Measurements from ENCODE around the gene PAPOLA. TPM values are rescaled to one million over a fixed set of nuclear protein-coding genes. Genes with fewer than 3 reads are reported as not detected.
A peak's percentile ranks its signal among the peaks of the same experiment; 100 is the strongest.

Gene PAPOLA
- 100 to 1,000 TPM; 105 to 155 (median 116) TPM for total RNA-seq

DNA sequence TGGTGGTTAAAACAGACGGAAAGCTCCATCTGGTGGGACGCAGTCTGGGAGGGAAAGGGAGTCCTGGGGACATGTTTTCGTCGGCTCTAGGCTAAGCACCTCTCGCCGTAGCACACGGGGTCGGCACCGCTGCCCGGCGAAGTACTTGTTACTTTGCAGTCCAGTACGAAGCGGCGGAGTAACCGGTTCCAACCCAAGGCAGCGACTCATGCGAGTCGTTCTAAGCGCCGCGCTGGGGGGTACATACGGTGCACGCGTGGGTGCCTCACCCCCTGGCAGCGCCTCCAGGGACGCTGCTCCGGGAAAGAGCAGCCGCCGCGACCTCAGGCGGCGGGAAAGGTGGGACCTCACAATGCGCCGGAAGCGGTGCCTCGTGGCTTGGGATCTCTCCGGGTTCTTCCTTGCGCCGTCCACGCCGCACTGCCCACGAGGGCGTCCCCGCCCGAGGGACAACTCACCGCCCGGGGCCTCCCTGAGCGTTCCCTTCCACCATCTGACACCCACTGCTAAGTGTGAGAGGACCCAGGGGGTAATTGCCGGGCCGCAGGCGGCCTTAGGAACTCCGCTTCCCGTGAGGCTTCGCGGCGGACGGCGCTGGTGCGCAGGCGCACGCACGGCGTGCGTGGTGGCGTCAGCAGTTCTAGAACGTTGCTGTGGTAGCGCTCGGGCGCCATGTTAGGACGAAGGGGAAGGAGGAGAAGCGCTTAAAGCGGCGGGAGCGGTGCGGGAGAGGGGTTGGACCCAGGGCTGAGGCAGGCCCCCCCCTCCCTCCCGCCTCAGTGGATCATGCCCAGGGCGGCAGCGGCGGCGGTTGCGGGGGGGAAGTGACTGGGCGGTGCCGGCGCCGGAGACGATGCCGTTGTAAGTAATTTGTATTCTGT is at the start of gene PAPOLA:
PAPOLA (plus strand) TSS at position 643 of the 881 bp plus-strand sequence; CDS start at position 854, 211 bp downstream.
- H3K27me3 ChIP-seq: no peaks in the 10 kb centered on the region
- peak within 1 kb of the TSS; percentile 81 to 94 (median 88) for H3K4me3 ChIP-seq
- WGBS: under 1% methylated on average over 50 of the region's 87 CpGs
- no peaks in the 10 kb centered on the region for H3K9me3 ChIP-seq
- H3K36me3 ChIP-seq: no peaks in the 10 kb centered on the region
- intact Hi-C loops (cut with DNase I): loop anchor here (10.0 kb wide), 1 partner anchor 137 kb away; the partner anchor contains the start of genes ATG2B and GSKIP
- peak within 1 kb of the TSS; percentile 95 to 99 (median 97) for H3K27ac ChIP-seq (replicated peaks in 1 of 4)
- peak; percentile 98 for DNase-seq (ENCODE audit: extremely low spot score)
- TF ChIP-seq EP300 (IDR thresholded peaks at IDR 0.05) (no peak), POLR2AphosphoS5 (IDR thresholded peaks at IDR 0.05) (peak; percentile 95 to 98), POLR2A (IDR thresholded peaks at IDR 0.05; ENCODE audit: low read depth) (peak; percentile 12)
- TF ChIP-seq, protein P1, sequence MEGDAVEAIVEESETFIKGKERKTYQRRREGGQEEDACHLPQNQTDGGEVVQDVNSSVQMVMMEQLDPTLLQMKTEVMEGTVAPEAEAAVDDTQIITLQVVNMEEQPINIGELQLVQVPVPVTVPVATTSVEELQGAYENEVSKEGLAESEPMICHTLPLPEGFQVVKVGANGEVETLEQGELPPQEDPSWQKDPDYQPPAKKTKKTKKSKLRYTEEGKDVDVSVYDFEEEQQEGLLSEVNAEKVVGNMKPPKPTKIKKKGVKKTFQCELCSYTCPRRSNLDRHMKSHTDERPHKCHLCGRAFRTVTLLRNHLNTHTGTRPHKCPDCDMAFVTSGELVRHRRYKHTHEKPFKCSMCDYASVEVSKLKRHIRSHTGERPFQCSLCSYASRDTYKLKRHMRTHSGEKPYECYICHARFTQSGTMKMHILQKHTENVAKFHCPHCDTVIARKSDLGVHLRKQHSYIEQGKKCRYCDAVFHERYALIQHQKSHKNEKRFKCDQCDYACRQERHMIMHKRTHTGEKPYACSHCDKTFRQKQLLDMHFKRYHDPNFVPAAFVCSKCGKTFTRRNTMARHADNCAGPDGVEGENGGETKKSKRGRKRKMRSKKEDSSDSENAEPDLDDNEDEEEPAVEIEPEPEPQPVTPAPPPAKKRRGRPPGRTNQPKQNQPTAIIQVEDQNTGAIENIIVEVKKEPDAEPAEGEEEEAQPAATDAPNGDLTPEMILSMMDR (IDR thresholded peaks at IDR 0.05): peak in 2 of 3 experiments; percentile 9 to 27
- H3K4me1 ChIP-seq: peaks cover 29 to 45% (median 43%) of the 10 kb centered on the region in 4 donors

DNA sequence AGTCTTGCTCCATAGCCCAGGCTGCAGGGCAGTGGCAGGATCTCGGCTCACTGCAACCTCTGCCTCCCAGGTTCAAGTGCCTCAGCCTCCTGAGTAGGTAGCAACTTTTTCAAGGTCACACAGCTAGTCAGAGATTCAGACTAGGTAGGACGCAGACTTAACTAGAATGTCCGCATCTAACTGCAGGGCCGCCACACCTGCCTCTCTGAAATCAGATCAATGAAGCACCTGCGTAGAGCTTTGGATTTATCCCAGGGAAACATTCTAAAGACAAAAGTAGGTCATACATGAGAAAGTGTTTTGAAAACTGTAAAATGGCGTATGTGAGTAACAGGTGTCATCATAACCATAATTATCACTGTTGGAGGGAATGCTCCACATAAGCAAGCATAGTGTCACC is 49.5 kb upstream of the PAPOLA start:
- no peak for TF ChIP-seq POLR2AphosphoS5 (IDR thresholded peaks at IDR 0.05)
- TF ChIP-seq EP300 (IDR thresholded peaks at IDR 0.05): no peak
- no peak for TF ChIP-seq POLR2A (IDR thresholded peaks at IDR 0.05; ENCODE audit: low read depth)
- TF ChIP-seq, protein P1 (IDR thresholded peaks at IDR 0.05): no peak
- Histone ChIP-seq H3K9me3 (no peaks in the 10 kb centered on the region), H3K4me3 (no peak overlapping the region), H3K4me1 (no peaks in the 10 kb centered on the region), H3K36me3 (no peaks in the 10 kb centered on the region), H3K27me3 (no peaks in the 10 kb centered on the region), H3K27ac (replicated peaks in 1 of 4) (no peak overlapping the region)
- DNase-seq (ENCODE audit: extremely low spot score): no peak
- intact Hi-C loops (cut with DNase I): no loop called here
- 94% methylated on average over 6 of the region's 6 CpGs for WGBS

DNA sequence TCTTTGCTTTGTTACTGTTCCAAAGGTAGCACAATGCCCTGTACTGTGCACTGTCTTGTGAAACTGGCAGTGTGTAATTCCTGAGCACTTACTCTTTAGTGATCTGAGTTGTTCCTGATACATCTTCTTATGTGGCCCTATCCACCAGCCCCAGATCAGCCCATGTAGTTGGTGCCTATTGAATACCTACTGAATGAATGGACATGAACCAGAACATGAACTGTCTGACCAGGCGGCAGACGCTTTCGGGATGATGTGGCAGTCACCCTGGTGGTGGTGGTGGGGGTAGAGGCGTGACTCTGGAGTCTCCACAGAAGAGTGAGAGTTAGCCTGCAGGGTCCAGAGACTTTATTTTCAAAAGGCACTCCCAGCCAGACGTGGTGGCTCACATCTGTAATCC is 46.6 kb upstream of the PAPOLA start:
- Histone ChIP-seq H3K9me3 (no peaks in the 10 kb centered on the region), H3K36me3 (no peaks in the 10 kb centered on the region), H3K27ac (replicated peaks in 1 of 4) (no peak overlapping the region), H3K27me3 (no peaks in the 10 kb centered on the region), H3K4me1 (no peaks in the 10 kb centered on the region), H3K4me3 (no peak overlapping the region)
- WGBS: 72% methylated on average over 4 of the region's 5 CpGs
- TF ChIP-seq, protein P1 (IDR thresholded peaks at IDR 0.05): no peak
- no peak for TF ChIP-seq EP300 (IDR thresholded peaks at IDR 0.05)
- no peak for TF ChIP-seq POLR2AphosphoS5 (IDR thresholded peaks at IDR 0.05)
- TF ChIP-seq POLR2A (IDR thresholded peaks at IDR 0.05; ENCODE audit: low read depth): no peak
- intact Hi-C loops (cut with DNase I): no loop called here
- DNase-seq (ENCODE audit: extremely low spot score): no peak

DNA sequence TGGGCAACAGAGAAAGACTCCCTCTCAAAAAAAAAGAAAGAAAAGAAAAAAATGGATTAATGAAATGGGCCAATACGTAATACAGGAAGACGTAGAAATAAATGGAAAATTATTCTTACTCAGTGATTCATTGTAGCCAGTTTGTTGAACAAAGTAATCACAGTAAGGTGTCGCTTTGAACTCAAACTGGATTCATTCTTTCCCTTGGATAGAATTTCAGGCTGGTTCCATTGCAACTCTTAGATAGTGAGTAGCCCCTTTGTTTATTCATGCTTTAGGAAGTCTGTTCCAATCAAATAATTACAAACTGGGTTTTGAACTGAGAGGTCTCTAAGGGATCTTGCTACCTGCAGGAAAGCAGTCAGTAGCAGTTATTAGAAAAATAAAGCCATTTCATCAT is 42.3 kb upstream of the PAPOLA start:
- H3K27me3 ChIP-seq: no peaks in the 10 kb centered on the region
- H3K36me3 ChIP-seq: no peaks in the 10 kb centered on the region
- no peak overlapping the region for H3K27ac ChIP-seq (replicated peaks in 1 of 4)
- TF ChIP-seq, protein P1 (IDR thresholded peaks at IDR 0.05): no peak
- no peak for TF ChIP-seq POLR2A (IDR thresholded peaks at IDR 0.05; ENCODE audit: low read depth)
- no peak for TF ChIP-seq POLR2AphosphoS5 (IDR thresholded peaks at IDR 0.05)
- no peak for TF ChIP-seq EP300 (IDR thresholded peaks at IDR 0.05)
- no peaks in the 10 kb centered on the region for H3K9me3 ChIP-seq
- no peak for DNase-seq (ENCODE audit: extremely low spot score)
- H3K4me3 ChIP-seq: no peak overlapping the region
- H3K4me1 ChIP-seq: no peaks in the 10 kb centered on the region
- 81% methylated on average over 3 of the region's 3 CpGs for WGBS
- intact Hi-C loops (cut with DNase I): no loop called here

Measured in esophagus muscularis mucosa (tissue), 4 donors.